ENCODE measurements around the gene CPLX1.
"Not testable (repeated sequence)": the region's sequence is repeated elsewhere in the genome, so short reads cannot be mapped to it uniquely, and the experiment has no call there.

The CPLX1 gene

GRCh38 chr4:807792-808191 lies 18.1 kb downstream of the CPLX1 start:
- H3K4me1 ChIP-seq (ENCODE audit: insufficient read depth, low read length, poor library complexity, severe bottlenecking): peaks cover 17% of the 10 kb centered on the region
- no peaks in the 10 kb centered on the region for H4K20me1 ChIP-seq (ENCODE audit: insufficient read depth, low read length, poor library complexity, severe bottlenecking)
- no peaks in the 10 kb centered on the region for H3K79me2 ChIP-seq (ENCODE audit: insufficient read depth, low read length)
- H2AFZ ChIP-seq (ENCODE audit: low read length): no peak overlapping the region
- H3K36me3 ChIP-seq (ENCODE audit: insufficient read depth, low read length): no peaks in the 10 kb centered on the region
- peak overlapping the region; percentile 36 for H3K9ac ChIP-seq (ENCODE audit: low read depth, low read length, poor library complexity, severe bottlenecking)
- TF ChIP-seq, protein P1, sequence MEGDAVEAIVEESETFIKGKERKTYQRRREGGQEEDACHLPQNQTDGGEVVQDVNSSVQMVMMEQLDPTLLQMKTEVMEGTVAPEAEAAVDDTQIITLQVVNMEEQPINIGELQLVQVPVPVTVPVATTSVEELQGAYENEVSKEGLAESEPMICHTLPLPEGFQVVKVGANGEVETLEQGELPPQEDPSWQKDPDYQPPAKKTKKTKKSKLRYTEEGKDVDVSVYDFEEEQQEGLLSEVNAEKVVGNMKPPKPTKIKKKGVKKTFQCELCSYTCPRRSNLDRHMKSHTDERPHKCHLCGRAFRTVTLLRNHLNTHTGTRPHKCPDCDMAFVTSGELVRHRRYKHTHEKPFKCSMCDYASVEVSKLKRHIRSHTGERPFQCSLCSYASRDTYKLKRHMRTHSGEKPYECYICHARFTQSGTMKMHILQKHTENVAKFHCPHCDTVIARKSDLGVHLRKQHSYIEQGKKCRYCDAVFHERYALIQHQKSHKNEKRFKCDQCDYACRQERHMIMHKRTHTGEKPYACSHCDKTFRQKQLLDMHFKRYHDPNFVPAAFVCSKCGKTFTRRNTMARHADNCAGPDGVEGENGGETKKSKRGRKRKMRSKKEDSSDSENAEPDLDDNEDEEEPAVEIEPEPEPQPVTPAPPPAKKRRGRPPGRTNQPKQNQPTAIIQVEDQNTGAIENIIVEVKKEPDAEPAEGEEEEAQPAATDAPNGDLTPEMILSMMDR (conservative IDR thresholded peaks at IDR 0.05; ENCODE audit: low read length): no peak
- TF ChIP-seq EZH2phosphoT487 (IDR thresholded peaks at IDR 0.05; ENCODE audit: borderline replicate concordance): no peak
- H3K4me2 ChIP-seq (ENCODE audit: low read depth, low read length, poor library complexity, severe bottlenecking): peak overlapping the region; percentile 58
- H3K9me2 ChIP-seq (replicated peaks; ENCODE audit: low read depth, low read length): no peaks in the 10 kb centered on the region
- peak overlapping the region; percentile 57 for H3K4me3 ChIP-seq (ENCODE audit: low read length, poor library complexity, severe bottlenecking)
- no peaks in the 10 kb centered on the region for H3K9me3 ChIP-seq (ENCODE audit: insufficient read depth, low read depth, low read length)
- no peaks in the 10 kb centered on the region for H3F3A ChIP-seq (ENCODE audit: low read depth)
- no peaks in the 10 kb centered on the region for H3K27me3 ChIP-seq (ENCODE audit: insufficient read depth, low read length, poor library complexity, severe bottlenecking)

DNA sequence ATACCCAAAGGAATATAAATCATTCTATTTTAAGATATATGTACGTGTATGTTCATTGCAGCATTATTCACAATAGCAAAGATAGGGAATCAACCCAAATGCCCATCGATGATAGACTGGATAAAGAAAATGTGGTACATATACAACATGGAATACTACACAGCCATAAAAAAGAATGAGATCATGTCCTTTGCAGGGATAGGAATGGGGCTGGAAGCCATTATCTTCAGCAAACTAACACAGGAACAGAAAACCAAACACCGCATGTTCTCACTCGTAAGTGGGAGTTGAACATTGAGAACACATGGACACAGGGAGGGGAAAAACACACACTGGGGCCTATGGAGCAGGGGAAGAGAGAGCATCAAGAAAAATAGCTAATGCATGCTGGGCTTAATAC lies 18.9 kb downstream of the CPLX1 start:
- not testable (repeated sequence) for H3K27me3 ChIP-seq (ENCODE audit: insufficient read depth, low read length, poor library complexity, severe bottlenecking); H2AFZ ChIP-seq (ENCODE audit: low read length); H3K4me2 ChIP-seq (ENCODE audit: low read depth, low read length, poor library complexity, severe bottlenecking); H3K9me2 ChIP-seq (replicated peaks; ENCODE audit: low read depth, low read length); H3F3A ChIP-seq (ENCODE audit: low read depth); H3K4me3 ChIP-seq (ENCODE audit: low read length, poor library complexity, severe bottlenecking); H3K36me3 ChIP-seq (ENCODE audit: insufficient read depth, low read length); H4K20me1 ChIP-seq (ENCODE audit: insufficient read depth, low read length, poor library complexity, severe bottlenecking); H3K9ac ChIP-seq (ENCODE audit: low read depth, low read length, poor library complexity, severe bottlenecking); H3K79me2 ChIP-seq (ENCODE audit: insufficient read depth, low read length); H3K9me3 ChIP-seq (ENCODE audit: insufficient read depth, low read depth, low read length)
- peaks cover 17% of the 10 kb centered on the region for H3K4me1 ChIP-seq (ENCODE audit: insufficient read depth, low read length, poor library complexity, severe bottlenecking)

DNA sequence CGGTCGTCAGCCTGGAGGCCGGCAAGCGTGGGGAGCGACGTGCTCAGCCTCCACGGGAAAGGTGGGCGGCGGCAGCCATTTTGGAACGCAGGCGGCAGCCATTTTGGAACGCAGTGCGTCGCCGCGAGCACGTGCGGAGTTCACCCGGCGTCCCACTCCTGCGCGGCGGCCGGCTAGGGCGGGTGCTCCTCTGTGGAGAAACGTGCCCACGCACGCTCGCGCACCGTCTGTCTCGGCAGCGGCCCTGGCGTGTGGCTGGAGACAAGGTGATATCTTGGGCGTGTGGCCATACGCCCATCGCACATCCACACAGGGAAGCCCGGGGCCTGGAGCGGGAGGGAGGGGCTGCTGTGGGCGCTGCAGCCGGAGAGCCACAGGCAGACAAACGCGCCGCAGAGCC lies 21.1 kb downstream of the CPLX1 start:
- Histone ChIP-seq H3K4me2 (ENCODE audit: low read depth, low read length, poor library complexity, severe bottlenecking) (no peak overlapping the region), H4K20me1 (ENCODE audit: insufficient read depth, low read length, poor library complexity, severe bottlenecking) (no peaks in the 10 kb centered on the region), H3K9ac (ENCODE audit: low read depth, low read length, poor library complexity, severe bottlenecking) (no peak overlapping the region), H3F3A (ENCODE audit: low read depth) (no peaks in the 10 kb centered on the region), H2AFZ (ENCODE audit: low read length) (no peak overlapping the region), H3K79me2 (ENCODE audit: insufficient read depth, low read length) (no peaks in the 10 kb centered on the region), H3K27me3 (ENCODE audit: insufficient read depth, low read length, poor library complexity, severe bottlenecking) (no peaks in the 10 kb centered on the region), H3K4me1 (ENCODE audit: insufficient read depth, low read length, poor library complexity, severe bottlenecking) (peaks cover 20% of the 10 kb centered on the region), H3K9me3 (ENCODE audit: insufficient read depth, low read depth, low read length) (peaks cover 4% of the 10 kb centered on the region; the same call in 1 of the 2 replicates), H3K4me3 (ENCODE audit: low read length, poor library complexity, severe bottlenecking) (no peak overlapping the region), H3K9me2 (replicated peaks; ENCODE audit: low read depth, low read length) (no peaks in the 10 kb centered on the region), H3K36me3 (ENCODE audit: insufficient read depth, low read length) (no peaks in the 10 kb centered on the region)
- TF ChIP-seq, protein P1 (conservative IDR thresholded peaks at IDR 0.05; ENCODE audit: low read length): no peak
- no peak for TF ChIP-seq EZH2phosphoT487 (IDR thresholded peaks at IDR 0.05; ENCODE audit: borderline replicate concordance)

GRCh38 chr4:803884-804283 lies 22.0 kb downstream of the CPLX1 start:
- H3K79me2 ChIP-seq (ENCODE audit: insufficient read depth, low read length): no peaks in the 10 kb centered on the region
- no peak overlapping the region for H3K9ac ChIP-seq (ENCODE audit: low read depth, low read length, poor library complexity, severe bottlenecking)
- no peaks in the 10 kb centered on the region for H3K9me2 ChIP-seq (replicated peaks; ENCODE audit: low read depth, low read length)
- H3K36me3 ChIP-seq (ENCODE audit: insufficient read depth, low read length): no peaks in the 10 kb centered on the region
- TF ChIP-seq EZH2phosphoT487 (IDR thresholded peaks at IDR 0.05; ENCODE audit: borderline replicate concordance): no peak
- TF ChIP-seq, protein P1 (conservative IDR thresholded peaks at IDR 0.05; ENCODE audit: low read length): no peak
- no peaks in the 10 kb centered on the region for H3F3A ChIP-seq (ENCODE audit: low read depth)
- no peak overlapping the region for H2AFZ ChIP-seq (ENCODE audit: low read length)
- no peaks in the 10 kb centered on the region for H3K27me3 ChIP-seq (ENCODE audit: insufficient read depth, low read length, poor library complexity, severe bottlenecking)
- H3K4me3 ChIP-seq (ENCODE audit: low read length, poor library complexity, severe bottlenecking): no peak overlapping the region
- H4K20me1 ChIP-seq (ENCODE audit: insufficient read depth, low read length, poor library complexity, severe bottlenecking): no peaks in the 10 kb centered on the region
- peaks cover 4% of the 10 kb centered on the region; the same call in 1 of the 2 replicates for H3K9me3 ChIP-seq (ENCODE audit: insufficient read depth, low read depth, low read length)
- H3K4me2 ChIP-seq (ENCODE audit: low read depth, low read length, poor library complexity, severe bottlenecking): no peak overlapping the region
- peaks cover 18% of the 10 kb centered on the region for H3K4me1 ChIP-seq (ENCODE audit: insufficient read depth, low read length, poor library complexity, severe bottlenecking)
